22Rv1 (cell line): ENCODE results near the gene PTX3.

ENCODE experiments used
- CTCF ChIP-seq: fragments of 450-650 bp; IDR thresholded peaks from 2 replicates; pipeline ENCODE4 v1.5.1; 2017; ENCODE audit warnings: mild to moderate bottlenecking
- ZFX ChIP-seq: fragments of 450-650 bp; IDR thresholded peaks from 2 replicates; pipeline ENCODE4 v1.6.1; 2017; ENCODE audit warnings: antibody characterized with exemption, borderline replicate concordance

GRCh38 chr3:157408499-157409149, 28.0 kb upstream of the PTX3 start:
- TF ChIP-seq CTCF: no peak
- TF ChIP-seq ZFX: no peak
